H9 (cell line): ENCODE results near the gene PREX1. TPM values are rescaled to one million over a fixed set of nuclear protein-coding genes. Genes with fewer than 3 reads are reported as not detected.

Experiments
- DNase-seq: peaks from one replicate; pipeline ENCODE4 v3.0.0-alpha.2; 2017
- H2AFZ ChIP-seq: one replicate; pipeline ENCODE4 v1.6.1; 2013; ENCODE audit warnings: mild to moderate bottlenecking, low read length, control low read depth, moderate library complexity
- H2AK5ac ChIP-seq: 2 replicates; pipeline ENCODE4 v1.6.1; 2013; ENCODE audit warnings: low read length, control low read depth, mixed read lengths; ENCODE audit not compliant: insufficient read length
- H2BK120ac ChIP-seq: one replicate; pipeline ENCODE4 v1.6.1; 2013; ENCODE audit warnings: low read depth, mild to moderate bottlenecking, low read length, control low read depth, inconsistent platforms; ENCODE audit not compliant: poor library complexity, severe bottlenecking
- H2BK12ac ChIP-seq: 2 replicates; pipeline ENCODE4 v1.6.1; 2013; ENCODE audit warnings: low read length, control low read depth, mixed read lengths, low read depth; ENCODE audit not compliant: insufficient read length
- H2BK15ac ChIP-seq: 2 replicates; pipeline ENCODE4 v1.6.1; 2013; ENCODE audit warnings: low read depth, low read length, control low read depth
- H2BK20ac ChIP-seq: one replicate; pipeline ENCODE4 v1.6.1; 2013; ENCODE audit warnings: low read depth, mild to moderate bottlenecking, low read length, control low read depth, inconsistent platforms; ENCODE audit not compliant: poor library complexity, severe bottlenecking
- H2BK5ac ChIP-seq: 2 replicates; pipeline ENCODE4 v1.6.1; 2013; ENCODE audit warnings: low read length, control low read depth, mixed read lengths; ENCODE audit not compliant: insufficient read length
- H3K14ac ChIP-seq: 2 replicates; pipeline ENCODE4 v1.6.1; 2013; ENCODE audit warnings: low read length, control low read depth; ENCODE audit not compliant: insufficient read depth
- H3K18ac ChIP-seq: 2 replicates; pipeline ENCODE4 v1.6.1; 2013; ENCODE audit warnings: low read depth, mild to moderate bottlenecking, mixed read lengths, low read length, control low read depth; ENCODE audit not compliant: insufficient read length
- H3K23ac ChIP-seq: 2 replicates; pipeline ENCODE4 v1.6.1; 2013; ENCODE audit warnings: low read length, control low read depth, mixed read lengths, low read depth; ENCODE audit not compliant: insufficient read length
- H3K23me2 ChIP-seq: 2 replicates; pipeline ENCODE4 v1.6.1; 2013; ENCODE audit warnings: low read depth, mild to moderate bottlenecking, mixed read lengths, low read length, control low read depth; ENCODE audit not compliant: insufficient read length, poor library complexity, severe bottlenecking
- H3K27ac ChIP-seq: 2 replicates; pipeline ENCODE4 v1.5.1; 2013; ENCODE audit warnings: low read length, control low read depth, mixed read lengths, low read depth; ENCODE audit not compliant: insufficient read length
- H3K27me3 ChIP-seq: 2 replicates; pipeline ENCODE4 v1.6.1; 2013; ENCODE audit warnings: low read length, control low read depth, inconsistent platforms; ENCODE audit not compliant: insufficient read depth
- H3K4ac ChIP-seq: 2 replicates; pipeline ENCODE4 v1.6.1; 2013; ENCODE audit warnings: low read depth, mild to moderate bottlenecking, control low read depth, inconsistent platforms, low read length, moderate library complexity
- H3K4me1 ChIP-seq: 2 replicates; pipeline ENCODE4 v1.6.1; 2013; ENCODE audit warnings: low read length, control low read depth, inconsistent platforms; ENCODE audit not compliant: insufficient read depth
- H3K4me2 ChIP-seq: 2 replicates; pipeline ENCODE4 v1.6.1; 2013; ENCODE audit warnings: low read length, control low read depth, mixed read lengths; ENCODE audit not compliant: insufficient read length, insufficient read depth
- H3K56ac ChIP-seq: 2 replicates; pipeline ENCODE4 v1.6.1; 2013; ENCODE audit warnings: low read depth, mild to moderate bottlenecking, mixed read lengths, low read length, control low read depth; ENCODE audit not compliant: insufficient read length
- H3K79me1 ChIP-seq: 2 replicates; pipeline ENCODE4 v1.6.1; 2013; ENCODE audit warnings: low read depth, mild to moderate bottlenecking, moderate library complexity, low read length, control low read depth, inconsistent platforms; ENCODE audit not compliant: insufficient read depth, poor library complexity, severe bottlenecking
- H3K79me2 ChIP-seq: 2 replicates; pipeline ENCODE4 v1.6.1; 2013; ENCODE audit warnings: low read length, control low read depth, inconsistent platforms; ENCODE audit not compliant: insufficient read depth
- H3K9ac ChIP-seq: 2 replicates; pipeline ENCODE4 v1.6.1; 2013; ENCODE audit warnings: low read length, control low read depth, mixed read lengths; ENCODE audit not compliant: insufficient read length; ENCODE audit errors: extremely low read depth
- H3K9me3 ChIP-seq: one replicate; pipeline ENCODE4 v1.6.1; 2013; ENCODE audit warnings: low read depth, low read length, inconsistent platforms; ENCODE audit not compliant: control insufficient read depth
- H3T11ph ChIP-seq: one replicate; pipeline ENCODE4 v1.6.1; 2013; ENCODE audit warnings: mild to moderate bottlenecking, low read length, control low read depth, inconsistent platforms
- H4K20me1 ChIP-seq: one replicate; pipeline ENCODE4 v1.6.1; 2013; ENCODE audit not compliant: control insufficient read depth, insufficient read length, insufficient read depth
- H4K5ac ChIP-seq: 2 replicates; pipeline ENCODE4 v1.6.1; 2013; ENCODE audit warnings: low read depth, mild to moderate bottlenecking, mixed read lengths, low read length, control low read depth; ENCODE audit not compliant: insufficient read length
- H4K8ac ChIP-seq: replicated peaks from 2 replicates; pipeline ENCODE4 v1.6.1; 2013; ENCODE audit warnings: low read length, control low read depth, mixed read lengths, low read depth; ENCODE audit not compliant: insufficient read length
- H4K91ac ChIP-seq: 2 replicates; pipeline ENCODE4 v1.6.1; 2013; ENCODE audit warnings: low read depth, mild to moderate bottlenecking, moderate library complexity, mixed read lengths, low read length, control low read depth; ENCODE audit not compliant: insufficient read length
- H3K27ac Mint-ChIP-seq, 3 experiments: 2 replicates in 2 of 3; 3 replicates in 1 of 3; pipeline ENCODE4 v1.8.0; 2020 to 2021; ENCODE audit warnings: mixed read lengths in 3 of 3, mild to moderate bottlenecking in 1 of 3, moderate library complexity in 1 of 3
- H3K27me3 Mint-ChIP-seq: 2 replicates; pipeline ENCODE4 v1.8.0; 2021; ENCODE audit warnings: low read depth, mild to moderate bottlenecking, moderate library complexity, mixed read lengths
- H3K36me3 Mint-ChIP-seq, 3 experiments: 2 replicates in 2 of 3; 3 replicates in 1 of 3; pipeline ENCODE4 v1.8.0; 2020 to 2021; ENCODE audit warnings: low read depth in 3 of 3, mixed read lengths in 3 of 3; ENCODE audit not compliant: insufficient read depth in 1 of 3
- H3K4me1 Mint-ChIP-seq, 2 experiments: 2 replicates each; pipeline ENCODE4 v1.8.0; 2020; ENCODE audit warnings: mixed read lengths in 2 of 2
- H3K4me3 Mint-ChIP-seq, 2 experiments: 2 replicates in 1 of 2; 3 replicates in 1 of 2; pipeline ENCODE4 v1.8.0; 2020 to 2021; ENCODE audit warnings: mild to moderate bottlenecking in 2 of 2, mixed read lengths in 2 of 2, moderate library complexity in 1 of 2
- H3K9me3 Mint-ChIP-seq, 2 experiments: 2 replicates in 1 of 2; 3 replicates in 1 of 2; pipeline ENCODE4 v1.8.0; 2020; ENCODE audit warnings: mild to moderate bottlenecking in 2 of 2, mixed read lengths in 2 of 2, moderate library complexity in 1 of 2
- WGBS: extraction: QIAGEN DNeasy Blood & Tissue Kit; methylation state at CpG from one replicate; pipeline ENCODE4 v1.1.7; 2013; ENCODE audit warnings: missing lambda C conversion rate, low lambda C conversion rate, mixed read lengths; ENCODE audit not compliant: insufficient read length; ENCODE audit errors: extremely low coverage; 5-methylcytosine and 5-hydroxymethylcytosine counted together
- total RNA-seq: library from RNA; stranded (reverse); gene quantifications from 2 replicates; pipeline ENCODE4 v1.2.1, GENCODE V29; 2021
- TF ChIP-seq, protein P1 (sequence below): fragments of 200-600 bp; sonication (generic); conservative IDR thresholded peaks from 3 replicates; pipeline ENCODE4 v1.8.0; 2021; ENCODE audit warnings: antibody characterized with exemption, mild to moderate bottlenecking

The PREX1 gene
- total RNA-seq, 1 experiment from 2014 or later: 6.6 TPM

DNA sequence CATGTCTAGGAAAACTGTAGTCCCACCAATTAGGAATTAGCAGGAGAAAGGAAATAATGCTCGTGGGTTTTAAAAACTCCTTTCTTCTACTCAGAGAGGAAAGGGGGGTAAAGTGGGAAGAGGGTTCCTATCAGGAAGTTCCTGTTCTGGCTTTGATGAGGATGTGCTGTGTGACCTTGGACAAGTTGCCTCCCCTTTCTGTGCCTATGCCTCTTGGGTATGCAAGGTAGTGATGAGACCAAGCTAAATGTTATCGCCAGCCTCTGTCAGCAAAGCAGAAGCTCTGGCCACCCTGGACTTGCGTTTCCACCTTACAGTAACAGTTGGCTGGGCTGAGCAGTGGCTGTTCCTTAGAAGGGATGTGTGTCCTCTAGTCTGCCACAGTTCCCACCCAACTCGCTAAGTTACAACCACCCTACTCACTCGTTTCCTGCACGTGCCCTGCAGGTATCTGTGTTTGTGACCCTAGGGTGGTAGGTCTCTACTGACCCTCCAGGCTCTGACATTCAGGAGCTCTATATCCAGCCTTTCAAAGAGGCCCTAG, 110.0 kb downstream of the PREX1 start:
- Histone ChIP-seq H2AFZ (no peak overlapping the region), H3K9me3 (no peaks in the 10 kb centered on the region), H2BK5ac (no peak overlapping the region), H4K20me1 (no peaks in the 10 kb centered on the region), H3T11ph (no peak overlapping the region), H2BK20ac (no peak overlapping the region), H3K9ac (no peak overlapping the region), H3K18ac (no peak overlapping the region), H2BK120ac (no peak overlapping the region), H3K4ac (no peak overlapping the region), H3K4me2 (no peak overlapping the region), H3K23me2 (no peaks in the 10 kb centered on the region), H4K8ac (no peak overlapping the region), H2BK12ac (no peak overlapping the region), H3K27ac (no peak overlapping the region), H4K91ac (no peak overlapping the region), H3K27me3 (no peaks in the 10 kb centered on the region), H3K79me2 (no peaks in the 10 kb centered on the region), H3K4me1 (no peaks in the 10 kb centered on the region), H3K56ac (no peak overlapping the region), H2BK15ac (no peak overlapping the region), H3K14ac (no peak overlapping the region), H3K79me1 (no peaks in the 10 kb centered on the region), H4K5ac (no peak overlapping the region), H3K23ac (no peak overlapping the region), H2AK5ac (no peak overlapping the region)
- no CpG with 5 or more reads among the region's 6 CpGs for WGBS
- DNase-seq: no peak
- Mint-ChIP-seq H3K36me3 (no peaks in the 10 kb centered on the region), H3K27me3 (peaks cover 3% of the 10 kb centered on the region; the same call in 1 of the 2 replicates), H3K4me3 (no peak overlapping the region; a peak in 1 of 5 replicates), H3K9me3 (no peaks in the 10 kb centered on the region), H3K27ac (no peak overlapping the region), H3K4me1 (peaks cover 2 to 12% of the 10 kb centered on the region in 2 experiments; a peak in 2 of 4 replicates)
- TF ChIP-seq, protein P1, sequence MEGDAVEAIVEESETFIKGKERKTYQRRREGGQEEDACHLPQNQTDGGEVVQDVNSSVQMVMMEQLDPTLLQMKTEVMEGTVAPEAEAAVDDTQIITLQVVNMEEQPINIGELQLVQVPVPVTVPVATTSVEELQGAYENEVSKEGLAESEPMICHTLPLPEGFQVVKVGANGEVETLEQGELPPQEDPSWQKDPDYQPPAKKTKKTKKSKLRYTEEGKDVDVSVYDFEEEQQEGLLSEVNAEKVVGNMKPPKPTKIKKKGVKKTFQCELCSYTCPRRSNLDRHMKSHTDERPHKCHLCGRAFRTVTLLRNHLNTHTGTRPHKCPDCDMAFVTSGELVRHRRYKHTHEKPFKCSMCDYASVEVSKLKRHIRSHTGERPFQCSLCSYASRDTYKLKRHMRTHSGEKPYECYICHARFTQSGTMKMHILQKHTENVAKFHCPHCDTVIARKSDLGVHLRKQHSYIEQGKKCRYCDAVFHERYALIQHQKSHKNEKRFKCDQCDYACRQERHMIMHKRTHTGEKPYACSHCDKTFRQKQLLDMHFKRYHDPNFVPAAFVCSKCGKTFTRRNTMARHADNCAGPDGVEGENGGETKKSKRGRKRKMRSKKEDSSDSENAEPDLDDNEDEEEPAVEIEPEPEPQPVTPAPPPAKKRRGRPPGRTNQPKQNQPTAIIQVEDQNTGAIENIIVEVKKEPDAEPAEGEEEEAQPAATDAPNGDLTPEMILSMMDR: no peak
